ENCODE results near the gene VIPAS39.
A peak's percentile ranks its signal among the peaks of the same experiment; 100 is the strongest.

The VIPAS39 gene

DNA sequence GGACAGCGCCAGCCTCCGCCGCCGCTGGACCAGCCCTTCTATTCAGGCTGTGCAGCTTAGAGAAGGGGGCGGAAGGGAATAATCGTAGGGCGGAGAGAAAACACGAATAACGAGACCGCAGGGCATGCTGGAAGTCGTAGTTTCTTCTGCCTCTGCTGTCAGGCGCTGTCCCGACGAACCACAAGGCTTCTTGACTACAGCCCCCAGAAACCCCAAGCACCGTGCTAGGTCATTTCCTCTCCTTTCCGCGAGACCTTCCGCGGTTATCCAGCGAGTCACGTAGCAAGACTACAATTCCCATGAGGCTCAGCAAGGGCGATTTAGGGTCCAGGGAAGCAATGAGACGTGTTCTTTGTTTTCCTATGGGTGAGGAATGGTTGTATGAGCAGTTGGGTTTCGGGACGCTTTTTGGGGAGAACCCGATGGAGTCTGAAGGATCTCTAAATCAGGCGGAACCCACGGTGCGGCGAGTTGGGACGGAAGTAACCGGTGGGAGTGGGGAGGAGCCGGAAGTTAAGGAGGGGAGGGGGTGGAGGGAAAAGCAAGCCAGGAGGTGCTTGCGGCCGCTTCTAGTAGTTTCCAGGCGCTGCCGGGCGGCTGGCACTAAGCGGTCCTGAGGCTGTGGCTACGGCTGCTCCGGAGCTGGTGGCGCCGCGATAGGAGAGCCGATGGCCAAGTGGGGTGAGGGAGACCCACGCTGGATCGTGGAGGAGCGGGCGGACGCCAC lies at the start of gene VIPAS39, which contains the start of gene AHSA1:
TSS of gene VIPAS39 (minus strand) at position 80 of the 727 bp plus-strand sequence. CDS start 3,499 bp downstream, outside the sequence.
TSS of gene AHSA1 (plus strand) at position 572 of the 727 bp plus-strand sequence. CDS start at position 669, 97 bp downstream.
- DNase-seq: peak; percentile 97

DNA sequence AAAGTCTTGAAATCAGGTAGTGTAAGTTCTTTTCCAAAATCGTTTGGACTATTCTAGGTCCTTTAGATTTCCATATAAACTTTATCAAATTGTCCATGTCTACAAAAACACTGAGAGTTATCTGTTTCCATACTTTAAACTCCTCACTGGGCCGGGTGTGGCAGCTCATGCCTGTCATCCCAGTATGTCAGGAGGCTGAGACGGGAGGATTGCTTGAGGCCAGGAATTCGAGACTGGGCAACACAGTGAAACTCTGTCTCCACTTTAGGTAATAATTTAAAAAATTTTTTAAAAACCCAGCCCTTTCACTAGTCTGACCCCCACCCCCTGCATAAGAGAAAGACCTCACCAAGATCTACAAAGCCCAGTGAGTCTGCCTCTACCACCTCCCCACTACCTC lies 47.6 kb upstream of the VIPAS39 start:
- no peak for DNase-seq

DNA sequence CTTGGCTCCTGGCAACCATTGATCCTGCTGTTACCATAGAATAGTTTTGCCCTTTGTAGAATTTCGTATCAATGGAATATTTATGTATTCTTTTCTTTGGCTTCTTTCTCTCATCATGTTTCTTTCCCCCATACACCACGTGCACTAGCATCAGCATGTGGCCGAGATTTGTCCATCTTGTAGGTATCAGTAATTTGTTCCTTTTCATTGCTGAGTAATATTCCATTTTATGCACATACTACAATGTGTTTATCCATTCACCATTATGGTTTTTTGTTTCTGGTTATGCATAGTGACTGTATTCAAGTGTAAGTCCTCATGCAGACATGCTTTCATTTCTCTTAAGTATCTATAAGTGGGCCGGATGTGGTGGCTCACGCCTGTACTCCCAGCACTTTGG lies 45.7 kb upstream of the VIPAS39 start:
- no peak for DNase-seq

DNA sequence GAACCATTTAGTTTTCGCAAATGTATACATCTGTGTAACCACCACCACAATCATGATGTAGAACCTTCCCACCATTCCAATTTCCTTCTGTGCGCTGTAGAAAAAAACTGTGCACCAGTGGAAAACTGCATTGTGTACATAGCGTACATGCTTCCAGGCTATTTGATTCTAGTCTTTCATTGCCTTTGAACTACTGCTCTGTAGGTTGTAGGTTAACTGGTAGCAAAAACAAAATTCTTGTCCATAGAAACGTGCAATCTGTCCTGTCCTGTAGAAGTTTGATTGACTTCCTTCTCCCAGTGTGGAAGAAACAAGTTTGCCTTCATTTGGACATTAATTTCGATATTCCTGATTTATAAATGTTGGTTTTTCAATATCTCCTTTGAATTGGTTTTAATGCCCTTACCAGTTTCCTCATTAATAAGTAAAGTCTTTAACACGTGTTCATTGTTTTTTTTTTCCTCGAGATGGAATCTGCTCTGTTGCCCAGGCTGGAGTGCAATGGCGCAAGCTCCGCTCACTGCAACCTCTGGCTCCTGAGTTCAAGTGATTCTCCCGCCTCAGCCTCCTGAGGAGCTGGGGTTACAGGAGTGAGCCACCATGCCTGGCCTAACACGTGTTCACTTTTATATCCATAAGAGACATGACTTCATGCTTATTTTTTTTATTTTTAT lies 44.8 kb upstream of the VIPAS39 start:
- no peak for DNase-seq

DNA sequence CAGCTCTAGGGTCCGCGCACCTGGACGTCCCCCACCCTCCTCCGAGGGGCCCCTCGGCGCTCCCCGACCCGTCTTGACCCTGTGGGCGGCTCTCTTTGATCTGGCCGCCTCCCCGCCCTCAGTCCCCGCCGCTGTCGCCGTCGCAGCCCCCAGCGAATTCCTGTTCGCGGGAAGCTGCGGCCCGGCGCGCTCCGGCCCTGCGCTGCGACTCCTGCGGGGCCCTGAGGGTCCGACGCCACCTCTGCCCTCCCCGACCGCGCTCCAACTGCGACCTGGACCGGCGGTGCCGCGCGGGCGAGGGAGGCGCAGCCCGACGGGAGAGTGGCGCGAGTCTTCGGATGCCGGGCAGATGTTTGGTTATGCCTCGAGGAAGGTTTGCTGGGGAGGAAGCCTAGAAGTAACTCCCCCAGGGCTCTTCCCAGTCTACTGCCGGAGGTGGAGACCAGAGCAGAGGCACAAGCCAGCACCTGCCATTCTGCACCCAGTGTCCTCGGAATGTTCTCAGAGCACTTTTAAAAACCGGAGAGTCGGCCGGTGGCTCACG lies 41.7 kb upstream of the VIPAS39 start:
- no peak for DNase-seq

DNA sequence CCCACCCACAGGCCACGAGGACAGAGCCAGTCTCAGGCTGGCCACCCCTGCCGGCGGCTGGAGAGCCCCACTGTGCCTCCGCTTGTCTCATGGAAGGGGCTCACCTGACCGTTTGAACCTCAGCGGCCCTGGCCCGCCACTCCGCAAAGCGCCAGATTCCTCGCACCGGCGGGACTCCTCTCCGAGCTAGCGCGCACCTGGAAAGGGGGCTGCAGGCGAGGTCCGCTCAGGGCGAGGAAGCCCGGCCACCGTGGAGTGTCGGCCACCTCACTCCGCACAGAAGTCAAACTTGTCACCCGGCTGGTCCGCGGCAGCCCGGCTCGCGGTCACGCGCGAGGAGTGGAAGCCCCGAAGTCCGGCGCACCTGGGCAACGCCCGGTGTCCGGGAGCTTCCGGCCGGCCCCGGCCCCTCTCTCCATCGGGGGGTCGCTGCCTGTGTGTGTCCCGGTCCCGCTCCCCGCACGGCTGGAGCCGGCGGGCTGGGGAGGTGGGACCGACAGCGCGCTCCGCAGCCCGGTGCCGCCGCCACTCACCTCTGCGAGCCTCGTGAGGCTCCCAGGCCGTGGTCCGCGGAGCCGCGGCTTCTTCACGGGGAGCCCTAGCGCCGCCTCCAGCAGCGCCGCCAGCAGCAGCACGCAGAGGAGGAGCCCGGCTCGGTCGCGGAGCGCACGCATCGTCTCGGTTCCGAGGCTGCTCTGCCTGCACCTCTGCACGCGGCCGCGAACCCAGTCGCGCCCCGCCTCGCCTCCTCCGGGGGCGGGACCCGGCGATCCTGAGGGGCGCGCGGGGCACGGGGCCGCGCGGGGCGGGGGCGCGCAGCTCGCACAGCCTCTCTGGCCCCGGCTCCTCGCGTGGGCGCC lies 40.9 kb upstream of the VIPAS39 start, which contains the start of gene ISM2:
TSS of gene ISM2 (minus strand) at position 697 of the 860 bp plus-strand sequence. CDS start at position 674, 23 bp downstream.
- DNase-seq: peak; percentile 54

DNA sequence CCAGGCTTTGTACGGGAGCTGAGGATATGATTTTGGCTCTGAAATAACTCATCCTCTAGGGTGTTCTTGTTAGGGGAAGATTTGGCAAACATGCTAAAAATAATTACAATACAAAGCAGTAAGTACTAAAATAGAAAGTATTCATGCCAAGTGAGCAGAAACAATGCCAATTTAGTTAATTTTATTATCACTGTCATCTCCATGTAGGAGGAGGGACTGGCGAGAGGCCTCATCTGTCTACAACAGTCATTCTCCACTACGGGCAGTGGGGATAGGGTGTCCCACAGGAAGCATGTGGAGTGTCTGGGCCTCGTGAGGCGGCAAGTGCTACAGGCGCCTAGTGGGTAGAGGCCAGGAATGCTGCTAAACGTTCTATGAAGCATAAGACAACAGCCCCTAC lies 37.9 kb upstream of the VIPAS39 start:
- DNase-seq: no peak

DNA sequence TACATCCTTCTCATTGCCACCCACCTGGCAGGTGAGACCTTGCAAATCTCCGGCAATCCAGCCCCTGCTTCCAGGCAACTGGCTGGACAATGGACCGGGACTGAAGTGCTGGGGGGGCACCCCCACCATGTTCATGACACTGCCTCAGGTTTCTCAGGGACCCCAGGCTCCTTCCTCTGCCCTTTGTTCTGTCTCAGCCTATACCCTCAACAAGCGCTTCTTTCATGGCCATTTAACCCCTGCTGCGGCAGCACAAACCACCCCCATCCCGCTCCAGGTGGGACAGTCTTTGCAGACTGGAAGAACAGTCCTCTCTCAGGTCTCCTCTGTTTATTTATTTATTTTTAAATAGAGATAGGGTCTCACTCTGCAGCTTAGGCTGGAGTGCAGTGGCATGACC lies 33.7 kb upstream of the VIPAS39 start:
- no peak for DNase-seq

DNA sequence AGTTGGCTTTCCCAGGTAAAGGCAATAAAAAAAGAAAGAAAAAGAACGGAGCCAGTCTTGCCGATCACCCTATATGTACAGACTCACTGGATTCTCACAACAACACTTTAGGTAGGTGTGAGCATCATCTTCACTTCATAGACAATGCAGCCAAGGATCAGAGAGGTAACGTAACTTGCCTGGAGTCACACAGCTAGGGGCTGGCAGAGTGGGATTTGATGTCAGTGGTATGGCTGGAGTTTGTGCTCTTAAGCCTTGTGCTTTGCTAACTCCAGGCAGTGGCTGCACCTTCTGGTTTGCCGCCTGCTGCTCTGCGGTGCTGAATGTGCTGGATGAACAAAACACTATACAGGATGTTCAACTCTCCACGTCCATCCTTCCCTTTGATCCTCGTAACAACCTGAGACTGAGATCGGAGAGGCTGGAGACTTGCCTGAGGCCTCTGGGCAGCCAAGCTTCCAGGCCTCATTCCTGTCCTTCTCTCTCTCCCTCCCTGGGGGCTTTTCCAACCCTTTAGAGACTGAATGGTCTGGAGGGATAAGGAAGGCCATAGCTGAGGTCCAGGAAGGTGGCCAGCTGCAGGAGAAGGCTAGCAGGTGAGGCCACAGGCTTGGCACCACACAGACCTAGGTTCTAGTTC lies 33.1 kb upstream of the VIPAS39 start:
- no peak for DNase-seq

DNA sequence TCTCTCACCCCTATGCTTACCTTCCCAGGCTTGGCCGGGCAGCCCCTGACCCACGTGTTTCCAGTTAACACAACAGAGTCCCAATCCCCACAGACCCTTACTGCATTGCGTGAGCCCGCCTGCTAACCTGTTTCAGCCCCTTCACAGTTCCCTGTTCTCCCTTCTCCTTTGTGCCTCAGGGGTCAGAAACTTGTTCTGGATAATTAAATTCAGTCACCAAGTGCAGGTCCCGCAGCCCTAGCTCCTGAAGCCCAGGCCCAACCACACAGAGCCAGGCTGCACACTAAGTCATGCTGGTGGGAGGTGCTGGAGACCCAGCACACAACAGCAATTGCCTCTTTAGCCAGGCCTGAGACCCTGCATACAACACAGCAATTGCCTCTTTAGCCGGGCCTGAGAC lies 31.6 kb upstream of the VIPAS39 start:
- no peak for DNase-seq

DNA sequence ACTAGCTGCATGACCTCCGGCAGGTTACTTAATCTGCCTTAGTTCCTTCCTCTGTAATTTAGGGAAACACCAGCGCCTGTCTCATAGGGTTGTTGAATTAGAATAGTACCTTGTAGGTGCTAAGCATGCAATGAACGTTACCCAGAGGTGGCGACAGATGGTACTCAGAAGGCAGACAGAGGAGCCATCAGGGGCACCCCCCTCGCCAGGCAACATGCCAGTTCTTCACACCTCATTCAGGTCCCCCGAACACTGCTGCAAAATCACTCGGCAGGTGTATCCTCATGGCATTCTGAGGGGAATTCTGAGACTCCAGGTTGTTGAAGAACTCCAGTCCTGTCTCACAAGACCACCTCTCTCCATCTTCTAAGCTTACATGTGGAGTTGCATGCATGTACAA lies 31.2 kb upstream of the VIPAS39 start:
- no peak for DNase-seq

DNA sequence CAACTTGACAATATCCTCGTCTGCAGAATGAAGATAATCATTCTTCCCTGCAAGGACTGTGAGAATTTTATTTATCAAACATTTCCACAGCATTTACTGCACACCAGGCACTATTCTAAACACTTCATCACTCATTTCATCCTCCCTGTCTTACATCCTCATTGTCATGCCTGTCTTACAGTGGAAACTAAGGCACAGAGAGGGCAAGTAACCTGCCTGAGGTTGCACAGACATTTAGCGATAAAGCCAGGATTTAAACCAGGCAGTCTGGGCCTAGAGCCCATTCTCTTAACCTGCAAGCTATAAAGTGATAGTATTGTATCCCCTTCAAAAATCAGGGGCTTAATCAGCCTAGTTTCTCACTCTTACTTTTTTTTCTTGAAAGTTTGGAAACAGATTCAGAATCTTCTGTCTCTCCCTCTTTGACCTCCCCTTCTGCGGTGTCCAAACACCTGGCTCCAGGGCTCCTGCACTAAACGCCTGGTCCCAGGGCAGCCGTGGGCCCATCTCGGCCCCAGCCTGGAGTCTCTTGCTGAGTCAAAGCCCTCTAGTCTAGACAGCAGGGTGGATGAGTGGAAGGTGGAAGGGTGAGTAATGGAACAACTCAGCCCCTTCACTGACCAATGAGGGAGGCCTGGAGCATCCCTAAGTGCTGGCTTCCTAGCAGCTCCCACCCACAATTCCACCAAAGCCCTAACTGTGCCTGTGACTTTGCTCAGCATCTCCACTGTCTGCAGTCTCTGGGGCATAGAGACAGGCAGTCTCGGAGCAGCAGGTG lies 28.7 kb upstream of the VIPAS39 start:
- no peak for DNase-seq

DNA sequence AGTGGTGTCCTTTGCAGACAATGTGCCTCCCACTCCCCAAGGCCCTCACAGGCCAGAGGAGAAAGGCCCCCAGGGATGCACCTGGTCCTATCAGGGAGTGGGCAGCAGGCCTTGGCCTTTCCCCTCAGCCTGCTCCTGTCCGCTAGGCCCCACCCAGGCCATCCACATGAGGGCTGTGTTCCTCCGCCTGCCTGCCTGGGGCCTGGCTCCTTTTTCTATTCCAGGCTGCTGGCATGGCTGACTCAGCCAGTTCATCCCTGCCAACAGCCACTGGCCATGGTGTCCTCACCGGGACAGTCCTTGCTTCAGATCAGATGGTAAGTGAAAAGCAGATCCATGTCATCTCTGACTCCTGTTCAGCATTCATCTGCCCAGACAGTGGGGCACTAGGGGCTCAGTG lies 27.9 kb upstream of the VIPAS39 start:
- DNase-seq: no peak

DNA sequence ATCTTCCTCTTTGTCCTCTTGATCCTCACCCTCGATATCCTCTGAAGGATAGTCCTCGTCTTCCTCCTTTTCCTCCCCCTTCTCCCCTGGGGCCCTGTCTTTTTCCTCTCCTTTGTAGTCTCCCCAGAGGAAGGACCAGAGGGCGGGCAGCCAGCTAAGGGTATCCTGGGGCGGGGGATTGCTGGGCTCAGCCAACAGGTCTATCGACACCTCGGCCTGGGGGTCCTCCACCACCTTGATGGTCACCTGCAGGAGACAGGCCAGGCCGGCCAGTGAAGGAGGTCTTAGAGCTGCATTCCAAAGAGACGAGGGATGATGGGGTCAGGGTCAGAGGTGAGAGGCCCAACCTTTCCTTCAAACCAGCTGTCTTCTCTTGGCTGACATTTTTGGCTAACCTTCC lies 25.0 kb upstream of the VIPAS39 start:
- DNase-seq: no peak

DNA sequence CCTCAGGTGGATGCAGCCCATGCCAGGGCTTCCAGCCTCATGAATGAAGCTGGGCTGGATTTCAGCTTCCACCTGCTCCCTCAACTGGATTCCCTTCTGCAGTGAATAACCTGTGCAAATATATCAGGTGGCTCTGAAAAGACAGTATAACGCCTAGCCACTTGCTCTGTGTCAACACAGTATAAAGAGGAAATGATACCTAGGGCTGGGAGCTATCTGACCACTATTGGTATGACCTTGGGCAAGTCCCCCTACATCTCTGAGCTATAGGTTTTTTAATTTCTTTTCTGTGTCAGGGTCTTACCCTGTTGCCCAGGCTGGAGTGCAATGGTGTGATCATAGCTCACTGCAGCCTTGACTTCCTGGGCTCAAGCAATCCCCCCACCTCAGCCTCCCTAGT lies 21.4 kb upstream of the VIPAS39 start:
- DNase-seq: no peak

DNA sequence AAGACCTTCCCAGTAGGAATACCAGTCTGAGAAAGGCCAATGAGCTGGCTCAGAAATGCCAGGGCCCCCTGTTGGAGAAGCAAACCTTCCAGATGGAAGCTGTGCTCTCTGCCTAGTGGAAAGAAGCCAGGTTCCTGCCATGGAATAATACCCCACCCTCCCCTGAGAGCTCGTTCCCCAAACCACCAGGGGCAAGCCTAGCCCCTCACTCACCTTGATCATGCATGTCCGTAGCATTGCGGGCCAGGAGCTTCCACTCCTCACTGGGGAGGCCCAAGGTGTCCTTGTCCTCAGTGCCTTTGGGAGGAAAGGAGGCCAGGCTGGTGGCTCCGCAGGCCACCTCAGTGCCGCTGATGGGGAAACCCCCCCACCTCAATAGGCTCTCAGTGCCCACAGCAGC lies 20.6 kb upstream of the VIPAS39 start:
- no peak for DNase-seq

DNA sequence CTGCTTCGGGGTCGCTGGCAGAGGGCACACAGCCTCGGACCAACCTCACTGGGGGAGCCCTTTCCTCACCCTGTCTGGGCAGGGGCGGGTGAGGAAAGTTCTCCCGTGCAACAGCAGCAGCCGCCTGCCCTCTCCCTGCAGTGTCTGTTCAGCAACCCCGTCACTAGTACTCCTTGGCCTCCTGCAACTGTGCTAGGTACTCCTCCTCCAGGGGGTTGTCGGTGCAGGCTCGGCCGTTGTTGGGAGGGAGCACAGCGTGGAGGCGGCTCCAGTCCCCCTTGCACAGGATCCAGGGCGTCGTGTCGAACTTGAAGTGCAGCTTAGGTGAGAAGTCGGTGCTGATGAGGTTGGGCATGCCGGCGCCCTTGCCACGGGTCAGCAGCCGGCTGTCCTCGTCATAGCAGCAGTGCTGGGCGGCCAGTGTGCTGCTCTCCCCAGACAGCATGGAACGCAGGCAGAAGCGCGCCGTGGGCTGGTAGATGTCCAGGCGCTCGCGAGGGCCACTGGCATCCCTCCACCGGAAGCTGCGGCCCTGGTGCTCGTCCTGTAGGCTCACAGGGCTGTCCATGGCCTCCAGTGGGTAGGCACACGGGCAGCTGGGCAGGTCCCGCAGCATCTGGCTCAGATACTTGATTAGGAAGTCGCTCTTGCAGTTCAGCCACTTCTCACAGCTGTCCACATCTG lies 18.2 kb upstream of the VIPAS39 start:
- DNase-seq: no peak

DNA sequence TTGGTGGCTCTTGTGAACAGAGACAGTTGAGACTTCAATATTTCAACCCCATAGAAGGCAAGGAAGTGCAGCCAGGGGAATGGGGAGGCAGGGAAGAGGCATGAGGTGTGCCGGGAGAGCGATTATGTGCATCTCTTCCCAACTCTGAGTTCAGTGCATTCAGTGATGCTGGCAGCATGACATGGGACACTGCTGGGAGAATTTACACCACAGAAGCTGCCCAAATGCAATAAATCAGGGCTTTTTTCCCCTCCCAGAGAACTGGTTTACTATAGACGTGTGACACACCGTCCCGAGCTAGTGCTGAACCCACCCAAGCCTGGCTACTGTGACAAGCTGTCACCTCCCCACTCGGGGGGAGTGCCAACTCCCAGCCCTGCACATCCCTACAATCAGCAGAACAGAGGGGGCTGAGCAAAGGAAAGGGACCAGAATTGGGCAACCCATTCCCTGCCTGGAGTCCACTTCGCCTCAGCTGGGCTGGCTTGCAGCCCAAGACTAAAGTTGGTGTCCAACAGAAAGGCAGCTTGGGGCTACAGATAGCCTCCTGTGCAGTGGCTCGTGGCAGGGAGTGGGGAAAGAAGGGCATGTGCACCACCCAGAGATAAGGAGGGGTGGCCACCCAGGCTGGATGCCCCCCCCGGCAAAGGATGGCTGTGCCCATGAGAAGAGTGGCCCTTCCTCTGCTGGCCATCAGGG lies 17.2 kb upstream of the VIPAS39 start:
- no peak for DNase-seq

DNA sequence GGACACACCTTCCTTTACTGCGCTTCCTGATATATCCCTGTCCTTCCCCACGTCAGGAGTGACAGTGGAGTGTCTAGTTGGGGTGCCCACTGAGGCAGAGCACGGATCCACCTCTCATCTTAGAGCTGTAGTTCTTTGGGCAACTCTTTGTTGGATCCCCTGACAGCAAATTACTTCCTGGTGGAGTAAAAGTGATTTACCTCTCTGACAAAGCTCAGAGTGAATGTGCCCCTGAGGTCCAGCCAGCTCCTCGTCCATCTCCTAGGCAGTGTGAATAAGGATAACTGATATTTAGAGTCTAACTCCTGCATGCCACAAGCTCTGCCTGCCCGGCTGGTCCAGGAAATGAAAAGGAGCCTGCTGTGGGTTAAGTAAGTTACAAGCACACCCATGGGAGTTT lies 16.5 kb upstream of the VIPAS39 start:
- DNase-seq: no peak

DNA sequence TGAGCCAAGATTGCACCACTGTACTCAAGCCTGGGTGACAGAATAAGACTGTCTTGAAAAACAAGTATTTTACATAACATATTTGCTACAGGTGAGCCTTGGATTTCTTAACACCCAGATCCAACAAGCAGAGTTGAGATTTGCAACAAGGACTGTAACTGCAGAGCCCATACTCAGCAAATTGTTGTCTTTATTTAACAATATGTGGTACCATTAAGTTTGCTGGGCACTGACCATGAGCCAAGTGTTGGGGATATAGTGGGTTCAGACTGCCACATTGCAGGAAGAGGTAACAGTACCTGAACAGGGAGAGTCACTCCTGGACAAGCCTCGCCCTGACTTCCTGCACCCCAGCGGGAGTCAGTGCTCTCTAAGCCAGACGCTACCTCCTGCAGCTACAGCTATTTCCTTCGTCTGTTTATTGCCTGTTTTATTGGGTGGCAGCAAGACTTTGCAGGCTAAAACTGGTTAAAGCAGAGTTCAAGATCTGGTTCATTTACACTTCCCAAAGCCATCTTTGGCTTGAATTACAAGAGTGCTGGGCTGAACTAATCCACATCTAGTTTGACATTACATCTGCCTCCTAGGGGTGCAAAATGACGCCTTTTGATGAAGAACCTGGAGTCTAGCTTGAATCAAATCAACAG lies 12.9 kb upstream of the VIPAS39 start:
- no peak for DNase-seq

All from COR-L47 (cell line).